ENCODE data around the gene MORC3. TPM values are rescaled to one million over a fixed set of nuclear protein-coding genes. Genes with fewer than 3 reads are reported as not detected.

The MORC3 gene
- total RNA-seq, 3 donors from 2014 or later: 38.9 to 62.8 (median 54.7) TPM

GRCh38 chr21:36359185-36359584 is 39.2 kb downstream of the MORC3 start:
- Histone ChIP-seq H3K4me1 (no peaks in the 10 kb centered on the region), H3K9me3 (no peaks in the 10 kb centered on the region), H3K27me3 (no peaks in the 10 kb centered on the region), H3K27ac (no peak overlapping the region), H3K4me3 (no peak overlapping the region), H3K36me3 (peaks cover 6% of the 10 kb centered on the region)
- intact Hi-C loops (cut with DNase I; ENCODE audit: low total_unique reads): no loop called here
- TF ChIP-seq POLR2AphosphoS5 (IDR thresholded peaks at IDR 0.05): no peak
- TF ChIP-seq POLR2A (IDR thresholded peaks at IDR 0.05): no peak
- no peak for TF ChIP-seq CTCF (IDR thresholded peaks at IDR 0.05)
- no peak for DNase-seq (ENCODE audit: low spot score in 2 of 2)

GRCh38 chr21:36369064-36369685 is 49.2 kb downstream of the MORC3 start:
- intact Hi-C loops (cut with DNase I; ENCODE audit: low total_unique reads): no loop called here
- Histone ChIP-seq H3K4me3 (no peak overlapping the region), H3K9me3 (no peaks in the 10 kb centered on the region), H3K27ac (no peak overlapping the region), H3K36me3 (peaks cover 25% of the 10 kb centered on the region), H3K27me3 (no peaks in the 10 kb centered on the region), H3K4me1 (no peaks in the 10 kb centered on the region)
- DNase-seq (ENCODE audit: low spot score in 2 of 2): no peak
- TF ChIP-seq POLR2A (IDR thresholded peaks at IDR 0.05): no peak
- no peak for TF ChIP-seq POLR2AphosphoS5 (IDR thresholded peaks at IDR 0.05)
- TF ChIP-seq CTCF (IDR thresholded peaks at IDR 0.05): no peak

GRCh38 chr21:36375994-36376393 is 56.0 kb downstream of the MORC3 start:
- no peak for TF ChIP-seq POLR2AphosphoS5 (IDR thresholded peaks at IDR 0.05)
- no peak for TF ChIP-seq CTCF (IDR thresholded peaks at IDR 0.05)
- no peak for TF ChIP-seq POLR2A (IDR thresholded peaks at IDR 0.05)
- H3K27ac ChIP-seq: no peak overlapping the region

GRCh38 chr21:36377391-36377842 is 57.4 kb downstream of the MORC3 start:
- intact Hi-C loops (cut with DNase I; ENCODE audit: low total_unique reads): no loop called here
- no peak for DNase-seq (ENCODE audit: low spot score in 2 of 2)
- Histone ChIP-seq H3K4me1 (no peaks in the 10 kb centered on the region), H3K27ac (peak overlapping the region; percentile 54 to 75), H3K4me3 (no peak overlapping the region), H3K9me3 (no peaks in the 10 kb centered on the region), H3K27me3 (no peaks in the 10 kb centered on the region), H3K36me3 (peaks cover 2% of the 10 kb centered on the region)
- TF ChIP-seq POLR2A (IDR thresholded peaks at IDR 0.05): no peak

More at GRCh38 chr21:36375994-36376393, 56.0 kb downstream of the MORC3 start:
- no peak for DNase-seq (ENCODE audit: low spot score in 2 of 2)
- no peaks in the 10 kb centered on the region for H3K4me1 ChIP-seq
- no peaks in the 10 kb centered on the region for H3K27me3 ChIP-seq
- intact Hi-C loops (cut with DNase I; ENCODE audit: low total_unique reads): no loop called here
- H3K4me3 ChIP-seq: no peak overlapping the region
- H3K36me3 ChIP-seq: peaks cover 6% of the 10 kb centered on the region
- H3K9me3 ChIP-seq: no peaks in the 10 kb centered on the region

DNA sequence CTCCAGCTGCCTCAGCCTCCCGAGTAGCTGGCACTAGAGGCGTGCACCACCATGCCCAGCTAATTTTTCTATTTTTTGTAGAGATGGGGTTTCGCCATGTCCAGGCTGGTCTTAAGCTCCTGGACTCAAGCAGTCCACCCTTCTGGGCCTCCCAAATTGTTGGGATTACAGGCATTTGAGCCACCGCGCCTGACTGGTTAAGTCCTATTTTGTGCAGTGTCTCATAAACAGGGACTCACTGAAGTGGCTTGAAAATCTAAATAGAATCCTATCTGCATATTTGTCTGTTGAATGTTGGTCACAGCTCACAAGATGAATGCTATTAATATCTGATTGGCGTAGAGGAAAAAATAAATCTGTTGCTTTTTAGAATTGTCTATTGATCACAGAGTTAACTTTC is 59.3 kb downstream of the MORC3 start:
- DNase-seq (ENCODE audit: low spot score in 2 of 2): no peak
- TF ChIP-seq CTCF (IDR thresholded peaks at IDR 0.05) (no peak), POLR2AphosphoS5 (IDR thresholded peaks at IDR 0.05) (no peak), POLR2A (IDR thresholded peaks at IDR 0.05) (no peak)
- Histone ChIP-seq H3K9me3 (no peaks in the 10 kb centered on the region), H3K36me3 (no peaks in the 10 kb centered on the region), H3K27me3 (no peaks in the 10 kb centered on the region), H3K4me3 (no peak overlapping the region), H3K27ac (no peak overlapping the region), H3K4me1 (no peaks in the 10 kb centered on the region)
- intact Hi-C loops (cut with DNase I; ENCODE audit: low total_unique reads): no loop called here
